ENCODE measurements around the gene CCL4.
"Not testable (repeated sequence)": the region's sequence is repeated elsewhere in the genome, so short reads cannot be mapped to it uniquely, and the experiment has no call there.

Gene CCL4

GRCh38 chr17:36088670-36089338, 14.8 kb upstream of the CCL4 start:
- DNase-seq, result no peak

DNA sequence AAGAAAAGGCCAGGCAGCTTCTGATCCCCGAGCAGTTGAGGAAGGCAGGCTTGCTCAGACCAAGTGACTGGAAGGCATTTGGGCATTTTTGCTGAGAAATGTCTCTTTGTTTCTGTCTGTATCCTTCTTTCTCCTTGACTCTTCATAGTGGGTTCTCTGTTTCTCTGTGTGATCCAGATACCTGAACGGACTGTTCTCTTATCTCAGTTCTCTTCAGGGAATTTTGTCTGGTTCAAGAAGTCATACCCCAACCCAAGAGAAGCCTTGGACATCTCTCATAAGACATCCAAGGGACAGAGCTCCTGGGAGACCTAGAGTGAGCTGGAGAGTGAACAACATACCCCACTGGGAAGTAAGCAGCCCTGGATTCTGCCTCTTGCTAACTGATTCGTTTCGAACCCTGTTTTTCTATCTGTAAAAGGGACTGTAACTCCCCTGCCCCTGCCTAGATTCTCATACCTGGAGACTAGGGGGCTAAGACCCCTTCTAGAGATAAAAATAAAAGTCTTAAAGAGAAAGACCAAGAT, 14.2 kb upstream of the CCL4 start:
- DNase-seq, result no peak

DNA sequence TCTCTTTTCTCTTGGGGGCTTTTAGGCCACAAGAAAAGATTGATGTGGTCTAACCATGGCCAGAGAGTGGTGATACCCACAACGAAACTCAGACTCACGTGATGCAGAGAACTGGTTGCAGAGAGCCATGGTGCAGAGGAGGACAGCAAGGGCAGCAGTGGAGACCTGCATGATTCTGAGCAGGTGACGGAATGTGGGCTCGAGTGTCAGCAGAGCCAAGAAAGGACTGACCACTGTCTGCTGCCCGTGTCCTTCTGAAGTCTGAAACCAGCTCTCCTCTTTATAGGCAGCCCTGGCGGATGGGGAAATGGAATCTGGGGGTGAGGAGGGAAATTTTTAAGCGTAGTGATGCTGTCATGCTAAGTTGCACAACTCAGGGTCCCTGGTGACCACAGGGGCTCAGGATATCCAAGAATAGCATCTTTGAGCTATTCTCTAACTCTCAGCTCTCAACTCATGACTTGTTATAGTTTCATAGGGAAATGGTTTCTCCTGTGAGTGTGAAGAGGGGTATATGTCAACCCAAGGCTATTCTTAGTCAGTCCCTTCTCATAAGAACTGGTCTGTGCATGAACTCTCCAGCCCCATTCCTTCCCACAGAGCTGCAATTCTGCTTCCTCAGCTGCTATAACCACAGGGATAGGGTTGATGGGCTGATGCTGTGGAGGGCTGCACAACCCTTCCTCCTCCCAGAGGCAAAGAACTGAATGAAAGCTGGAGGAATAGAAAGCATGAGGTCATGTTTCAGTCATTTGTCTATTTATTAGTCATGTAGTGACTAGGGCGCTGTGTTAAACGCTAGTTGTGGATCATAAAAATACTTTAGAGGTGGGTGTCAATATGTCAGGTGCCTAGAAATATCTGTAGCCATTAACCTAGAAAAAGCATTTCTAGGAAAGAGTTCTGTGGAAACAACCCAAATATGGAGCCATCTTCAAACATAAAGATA, 13.5 kb upstream of the CCL4 start, which contains the start of gene CCL3:
TSS of gene CCL3 (minus strand) at position 256 of the 949 bp plus-strand sequence. CDS start at position 171, 85 bp downstream.
- peak; percentile 8 to 85 for DNase-seq

DNA sequence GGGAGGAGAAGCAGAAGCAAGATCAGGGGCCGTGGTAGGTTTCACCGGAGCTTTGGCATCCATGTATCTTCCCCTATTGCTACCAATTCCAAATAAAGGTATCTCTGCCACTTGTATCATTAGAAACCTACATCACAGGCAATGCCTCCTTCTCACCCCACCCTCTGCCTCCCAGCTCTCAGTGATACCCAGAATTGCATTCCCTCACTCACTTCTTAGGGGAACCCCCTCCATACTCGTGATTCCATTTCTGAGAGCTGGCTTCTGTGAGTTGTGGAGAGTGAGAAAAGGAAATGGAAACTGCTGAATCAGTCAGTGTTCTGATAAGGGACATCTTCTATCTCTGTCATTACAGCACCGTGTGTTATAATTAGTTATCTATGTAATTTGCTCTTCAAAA, 11.4 kb upstream of the CCL4 start:
- DNase-seq, result no peak

DNA sequence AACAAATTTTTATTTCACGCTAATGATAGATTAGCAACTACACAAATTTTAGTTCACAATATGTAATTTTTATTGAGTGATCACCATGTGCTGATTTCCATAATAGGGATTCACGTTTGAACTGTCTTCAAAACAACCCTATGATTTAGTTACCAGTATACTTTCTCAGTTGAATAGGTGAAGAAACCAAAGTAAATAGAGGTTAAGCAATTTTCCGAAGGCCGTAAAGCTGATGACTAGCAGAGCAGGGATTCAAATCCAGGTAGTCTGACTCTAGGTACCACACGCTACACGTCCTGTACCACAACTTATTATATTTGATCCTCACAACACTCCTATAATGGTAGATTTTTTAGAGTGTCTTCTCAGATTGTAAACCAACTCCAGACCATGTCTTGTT, 10.9 kb upstream of the CCL4 start:
- not testable (repeated sequence) for DNase-seq

DNA sequence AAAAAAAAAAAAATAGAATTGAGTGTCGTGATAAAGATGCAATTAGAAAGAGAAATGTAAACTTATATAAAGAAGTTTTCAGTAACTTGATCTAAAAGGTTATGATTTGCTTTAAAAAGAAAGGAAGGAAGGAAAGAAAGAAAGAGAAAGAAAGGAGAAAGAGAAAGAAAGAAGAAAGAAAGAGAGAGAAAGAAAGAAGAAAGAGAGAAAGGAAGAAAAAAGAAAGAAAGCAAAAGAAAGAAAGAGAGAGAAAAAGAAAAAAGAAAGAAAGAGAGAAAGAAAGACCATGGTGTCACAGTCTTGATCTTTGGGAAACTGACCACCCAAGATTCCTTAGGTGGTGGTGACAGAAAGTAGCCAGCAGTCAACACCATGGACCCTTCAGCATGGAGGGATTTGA, 9.4 kb upstream of the CCL4 start:
- DNase-seq, result no peak

GRCh38 chr17:36094746-36095145, 8.9 kb upstream of the CCL4 start:
- DNase-seq, result no peak

- no peak for DNase-seq
Observed at GRCh38 chr17:36095992-36096391, 7.6 kb upstream of the CCL4 start.

DNA sequence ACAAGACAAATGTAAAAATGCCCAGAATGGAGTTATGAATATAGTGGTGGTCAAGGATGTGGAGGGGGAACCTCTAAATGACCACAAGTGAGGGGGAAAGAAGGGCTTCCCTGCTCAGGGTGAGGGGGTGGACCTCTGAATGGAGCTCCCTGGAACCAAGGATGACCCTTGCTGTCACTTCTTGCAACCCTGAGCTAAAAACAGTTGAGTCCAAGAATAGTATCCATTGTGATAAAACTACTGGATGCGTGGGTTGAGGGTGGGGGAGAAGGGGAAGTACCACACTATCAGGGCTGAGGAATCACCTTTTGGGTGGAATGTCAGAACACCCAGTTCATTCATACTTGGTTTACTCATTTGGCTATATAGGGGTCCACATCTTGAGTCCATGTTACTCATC, 4.6 kb upstream of the CCL4 start:
- DNase-seq, result not testable (repeated sequence)

- not testable (repeated sequence) for DNase-seq
Observed at GRCh38 chr17:36104246-36104645, 619 bp downstream of the CCL4 start.

GRCh38 chr17:36104701-36105181, 1.1 kb downstream of the CCL4 start:
- no peak for DNase-seq

- no peak for DNase-seq
Observed at GRCh38 chr17:36105781-36106492, 2.3 kb downstream of the CCL4 start.

DNA sequence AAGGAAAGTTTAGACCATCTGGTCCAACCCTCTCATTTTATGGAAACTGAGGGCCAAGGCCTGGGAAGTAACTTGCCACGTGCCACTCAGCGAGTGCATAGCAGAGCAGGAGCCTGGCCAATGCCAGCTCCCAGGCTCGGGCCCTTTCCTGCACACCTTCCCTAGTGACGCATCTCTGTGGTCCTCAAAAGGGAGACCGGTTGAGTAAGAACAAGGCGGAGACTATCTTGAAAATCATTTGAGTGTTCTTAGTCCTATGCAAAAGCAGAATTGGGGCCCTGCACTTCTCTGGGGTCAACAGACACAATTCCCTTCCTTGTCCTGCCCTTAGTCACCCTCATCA, 2.8 kb downstream of the CCL4 start:
- no peak for DNase-seq

- no peak for DNase-seq
Observed at GRCh38 chr17:36107660-36108059, 4.0 kb downstream of the CCL4 start.

- not testable (repeated sequence) for DNase-seq
Observed at GRCh38 chr17:36108265-36108664, 4.6 kb downstream of the CCL4 start.

- no peak for DNase-seq
Observed at GRCh38 chr17:36111068-36111490, 7.5 kb downstream of the CCL4 start.

DNA sequence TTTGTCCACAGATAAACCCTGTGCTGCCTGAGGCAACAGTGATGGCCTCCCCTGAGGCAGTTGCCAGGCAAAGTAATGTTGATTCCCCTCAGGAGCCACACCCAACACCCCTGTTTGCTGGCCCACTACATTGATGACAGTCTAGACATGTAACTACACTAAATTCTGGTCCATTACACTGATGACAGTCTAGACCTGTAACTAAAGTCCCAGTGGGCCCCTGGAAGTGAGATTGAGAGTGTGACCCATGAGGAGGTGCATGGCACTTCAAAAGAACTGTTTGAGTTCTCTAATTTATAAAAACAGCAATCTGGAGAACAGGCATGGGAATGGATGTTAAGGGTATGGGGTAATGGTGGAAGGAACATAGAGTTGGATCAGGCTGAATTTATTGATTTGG, 8.9 kb downstream of the CCL4 start:
- DNase-seq, result no peak

GRCh38 chr17:36113131-36113530, 9.5 kb downstream of the CCL4 start:
- DNase-seq, result not testable (repeated sequence)

DNA sequence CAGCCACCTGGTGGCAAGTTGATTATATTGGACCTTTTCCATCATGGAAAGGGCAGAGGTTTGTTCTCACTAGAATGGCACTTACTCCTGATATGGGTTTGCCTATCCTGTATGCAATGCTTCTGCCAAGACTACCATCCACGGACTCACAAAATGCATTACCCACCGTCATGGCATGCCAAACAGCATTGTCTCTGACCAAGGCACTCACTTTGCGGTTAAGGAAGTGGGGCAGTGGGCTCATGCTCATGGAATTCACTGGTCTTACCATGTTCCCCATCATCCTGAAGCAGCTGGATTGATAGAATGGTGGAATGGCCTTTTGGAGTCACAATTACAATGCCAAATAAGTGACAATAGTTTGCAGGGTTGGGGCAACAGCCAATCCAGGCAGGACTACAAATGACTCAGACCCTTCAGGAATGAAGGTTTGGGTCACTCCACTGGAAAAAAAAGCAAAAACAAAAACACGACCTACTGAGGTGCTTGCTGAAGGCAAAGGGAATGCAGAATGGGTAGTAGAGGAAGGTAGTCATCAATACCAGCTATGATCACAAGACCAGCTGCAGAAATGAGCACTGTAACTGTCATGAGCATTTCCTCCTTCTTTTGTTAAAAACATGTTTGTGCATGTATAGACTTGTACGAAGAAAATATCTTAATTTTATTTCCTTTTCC, 11.5 kb downstream of the CCL4 start:
- not testable (repeated sequence) for DNase-seq

DNA sequence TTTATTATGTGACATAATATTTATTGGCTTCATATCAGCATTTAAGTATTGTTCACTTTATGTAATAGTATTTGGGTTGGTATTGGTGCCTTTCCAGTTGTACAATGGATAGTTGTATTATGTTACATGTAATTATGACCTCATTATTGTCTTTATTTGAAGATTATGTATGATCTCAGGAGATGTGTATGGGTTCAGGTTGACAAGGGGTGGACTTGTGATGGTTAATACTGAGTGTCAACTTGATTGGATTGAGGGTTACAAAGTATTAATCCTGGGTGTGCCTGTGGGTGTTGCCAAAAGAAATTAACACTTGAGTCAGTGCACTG, 12.0 kb downstream of the CCL4 start:
- DNase-seq, result not testable (repeated sequence)

DNA sequence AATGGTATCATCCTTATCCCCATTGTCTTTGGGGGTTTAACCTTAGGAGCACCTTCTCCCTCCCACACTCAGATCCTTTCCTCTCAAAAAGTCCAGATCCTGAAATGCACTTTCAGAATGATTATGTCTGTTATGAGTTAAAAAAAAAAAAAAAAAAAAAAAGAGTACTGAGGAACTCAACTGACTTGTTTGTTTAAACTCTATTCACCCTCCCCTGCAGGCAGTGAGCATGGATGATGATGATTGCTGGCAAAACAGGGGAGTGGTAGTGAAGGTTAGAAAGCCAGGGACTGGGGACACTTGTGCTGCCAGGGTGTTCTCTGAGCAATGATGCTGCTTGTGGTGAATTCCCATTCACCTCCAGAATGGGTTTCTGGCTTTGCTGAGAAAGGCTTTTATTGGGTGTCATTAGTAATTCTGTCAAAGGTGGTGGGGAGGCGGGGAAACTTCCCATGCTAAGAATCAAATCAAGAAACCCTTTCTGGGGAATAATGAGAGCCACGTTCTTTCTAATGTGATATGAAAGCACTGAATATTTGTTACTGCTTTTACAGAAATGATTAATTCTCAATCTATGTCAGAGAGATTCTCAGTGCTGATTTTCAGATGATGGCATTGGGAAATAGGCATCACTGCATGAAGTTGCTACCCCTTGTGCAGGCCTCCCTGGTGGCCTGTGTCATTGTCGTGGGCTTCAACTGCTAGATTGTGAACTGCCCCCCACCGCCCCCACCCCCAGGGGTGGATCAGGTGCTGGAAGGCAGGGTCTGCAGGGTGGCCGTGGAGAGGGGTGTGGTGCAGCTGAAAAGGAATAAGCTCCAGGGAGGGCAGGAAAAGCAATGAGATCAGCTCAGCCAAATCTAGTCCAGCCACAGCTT, 14.1 kb downstream of the CCL4 start:
- no peak for DNase-seq
